Activated CD4-positive, alpha-beta memory T cell treated with anti-CD3 and anti-CD28 coated beads for 36 hours (primary cell): ENCODE data around the gene ARFGAP2. TPM values are rescaled to one million over a fixed set of nuclear protein-coding genes. Genes with fewer than 3 reads are reported as not detected.
A peak's percentile ranks its signal among the peaks of the same experiment; 100 is the strongest.

Experiments
- CTCF ChIA-PET: fragments of 350-600 bp; sonication (Branson Sonifier 250); formaldehyde crosslinking; loops from one replicate; lab custom pipeline; 2021; ENCODE audit warnings: antibody characterized with exemption, inconsistent platforms; lab: Charles Lee
- POLR2A ChIA-PET: fragments of 350-600 bp; sonication (Branson Sonifier 250); formaldehyde crosslinking; loops from one replicate; lab custom pipeline; 2021; ENCODE audit warnings: antibody characterized with exemption; lab: Charles Lee
- DNase-seq: peaks from one replicate; pipeline ENCODE4 v3.0.0-alpha.2; 2020
- H3K27ac Mint-ChIP-seq: one replicate; pipeline ENCODE4 v1.8.0; 2021; ENCODE audit warnings: mixed read lengths
- H3K27me3 Mint-ChIP-seq: one replicate; pipeline ENCODE4 v1.8.0; 2021; ENCODE audit warnings: mixed read lengths
- H3K36me3 Mint-ChIP-seq: one replicate; pipeline ENCODE4 v1.8.0; 2021; ENCODE audit warnings: mixed read lengths
- H3K4me1 Mint-ChIP-seq: one replicate; pipeline ENCODE4 v1.8.0; 2021; ENCODE audit warnings: low read depth, mixed read lengths
- H3K4me3 Mint-ChIP-seq: one replicate; pipeline ENCODE4 v1.8.0; 2021; ENCODE audit warnings: mild to moderate bottlenecking, mixed read lengths
- H3K9me3 Mint-ChIP-seq: one replicate; pipeline ENCODE4 v1.8.0; 2021; ENCODE audit warnings: mixed read lengths
- intact Hi-C: fragments of 100-400 bp; cut with micrococcal nuclease; formaldehyde crosslinking; loops from one replicate; pipeline ENCODE4 v1.15.1; 2023
- total RNA-seq, 2 experiments: library from RNA; stranded (reverse); gene quantifications; one replicate each; pipeline ENCODE4 v1.2.3, GENCODE V29; 2021

ARFGAP2 gene
- total RNA-seq, 2 experiments from 2014 or later = 66.5 to 66.6 TPM

DNA sequence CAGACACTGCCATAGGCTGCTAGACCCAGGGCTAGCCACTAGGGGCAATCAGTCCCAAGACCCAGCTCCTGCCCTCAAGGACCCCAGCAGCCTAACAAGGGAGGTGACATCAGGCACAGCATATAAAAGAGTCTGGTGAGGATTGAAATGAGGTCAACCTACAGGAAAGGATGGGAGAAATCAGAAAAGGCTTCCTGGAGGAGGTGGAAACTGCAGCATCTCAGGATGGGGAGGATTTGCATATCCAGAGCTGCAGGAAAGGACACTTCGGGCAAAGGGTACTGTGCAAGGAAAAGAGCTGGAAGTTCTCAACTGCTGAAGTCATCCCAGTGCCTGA lies 2.9 kb upstream of the ARFGAP2 start:
- Mint-ChIP-seq H3K9me3 (no peaks in the 10 kb centered on the region), H3K36me3 (peaks cover 4% of the 10 kb centered on the region), H3K4me3 (no peak overlapping the region), H3K27me3 (peaks cover 6% of the 10 kb centered on the region), H3K27ac (no peak overlapping the region), H3K4me1 (peaks cover 20% of the 10 kb centered on the region)
- intact Hi-C loops = loop anchor here (5.0 kb wide), 2 partner anchors 68 to 178 kb away; partner anchors contain the start of gene ACP2
- CTCF ChIA-PET = interaction anchor here (0.6 to 4.4 kb wide), 12 partner anchors 17 to 233 kb away, joined by 3 to 54 read pairs (median 4); partner anchors contain the start of gene ACP2
- POLR2A ChIA-PET = interaction anchor here (1.0 kb wide), 1 partner anchor 35 kb away, joined by 6 read pairs; the partner anchor contains the start of gene DDB2
- peak; percentile 65 for DNase-seq

DNA sequence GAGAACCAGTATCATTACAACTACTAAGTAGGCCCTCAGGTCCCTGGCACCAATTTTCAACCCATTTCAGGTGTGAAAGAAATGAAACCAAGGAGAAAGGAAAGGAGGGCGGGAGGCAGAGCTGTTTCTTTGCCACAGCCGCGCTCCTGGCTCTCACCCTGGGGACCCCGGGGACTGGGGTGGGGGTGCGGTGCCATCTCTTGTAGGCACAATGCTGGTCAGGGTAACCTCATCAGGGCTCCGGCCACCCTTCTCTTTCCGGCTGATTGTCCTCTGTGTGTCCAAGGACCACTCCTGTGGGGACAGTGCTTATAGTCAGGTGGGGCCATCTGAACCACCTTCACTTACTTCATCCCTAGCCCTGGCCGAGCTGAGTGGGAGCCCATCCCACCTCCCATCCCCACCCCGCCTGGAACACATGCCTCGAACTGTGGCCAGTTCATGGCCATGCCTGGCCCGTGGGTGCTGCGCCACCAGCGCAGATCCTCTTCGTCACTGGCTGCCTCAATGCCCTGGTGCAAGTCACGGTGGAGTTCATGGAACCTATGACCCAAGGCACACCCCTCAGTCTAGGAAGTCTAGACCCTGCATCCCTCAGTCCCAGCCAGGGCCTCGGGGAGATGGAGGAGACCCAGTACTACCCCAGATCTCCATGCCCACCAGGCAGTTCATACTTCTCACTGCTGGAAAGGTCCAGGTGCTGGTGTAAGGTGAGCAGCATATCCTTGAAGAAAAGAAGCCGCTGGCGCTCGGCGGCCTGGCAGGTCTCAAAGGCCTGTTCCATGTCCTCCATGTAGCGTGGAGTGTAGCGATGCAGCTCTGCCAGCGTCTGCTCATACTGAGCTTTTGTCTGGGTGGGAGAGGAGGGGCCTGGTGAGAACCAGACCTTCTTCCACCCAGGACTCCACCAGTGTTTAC lies 2.3 kb upstream of the ARFGAP2 start:
- intact Hi-C loops = loop anchor here (5.0 kb wide), 2 partner anchors 68 to 178 kb away; partner anchors contain the start of gene ACP2
- no peaks in the 10 kb centered on the region for H3K9me3 Mint-ChIP-seq
- H3K27me3 Mint-ChIP-seq = peaks cover 1% of the 10 kb centered on the region
- H3K4me3 Mint-ChIP-seq = no peak overlapping the region
- no peak overlapping the region for H3K27ac Mint-ChIP-seq
- H3K36me3 Mint-ChIP-seq = peaks cover 5% of the 10 kb centered on the region
- CTCF ChIA-PET = interaction anchor here (0.5 to 4.4 kb wide), 21 partner anchors 16 to 291 kb away, joined by 3 to 54 read pairs (median 4); partner anchors contain the start of genes ACP2 and DDB2
- POLR2A ChIA-PET = interaction anchor here (0.5 to 3.1 kb wide), 3 partner anchors 36 to 58 kb away, joined by 3 to 25 read pairs (median 6); partner anchors contain the start of gene DDB2
- DNase-seq = no peak
- peaks cover 21% of the 10 kb centered on the region for H3K4me1 Mint-ChIP-seq

DNA sequence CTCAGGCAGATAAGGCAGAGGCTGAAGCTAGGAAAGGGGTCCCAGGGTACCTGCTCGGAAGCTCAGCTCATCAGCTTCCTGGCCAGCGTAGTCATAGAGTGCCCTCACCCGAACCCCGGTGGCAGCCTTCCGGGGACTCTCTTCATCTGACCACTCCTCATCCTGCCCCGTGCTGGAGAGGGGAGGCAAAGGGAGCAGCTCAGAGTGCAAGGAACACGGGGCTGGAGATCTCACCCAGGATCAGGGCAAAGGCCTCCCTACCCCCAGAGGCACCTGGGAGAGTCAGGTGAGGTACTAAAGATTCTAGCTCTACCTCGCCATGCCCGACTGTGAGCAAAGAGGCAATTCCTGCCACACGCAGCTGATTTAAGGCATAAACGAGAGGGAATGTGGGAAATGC lies 1.6 kb upstream of the ARFGAP2 start:
- POLR2A ChIA-PET = interaction anchor here (0.5 to 3.1 kb wide), 4 partner anchors 37 to 70 kb away, joined by 3 to 25 read pairs (median 4); partner anchors contain the start of genes ACP2 and DDB2
- Mint-ChIP-seq H3K27me3 (no peaks in the 10 kb centered on the region), H3K27ac (no peak overlapping the region), H3K9me3 (no peaks in the 10 kb centered on the region), H3K4me3 (no peak overlapping the region), H3K4me1 (peaks cover 28% of the 10 kb centered on the region), H3K36me3 (peaks cover 11% of the 10 kb centered on the region)
- CTCF ChIA-PET = interaction anchor here (0.5 to 4.4 kb wide), 23 partner anchors 9 to 290 kb away, joined by 3 to 54 read pairs (median 4); partner anchors contain the start of genes ACP2, DDB2 and PACSIN3
- DNase-seq = no peak
- intact Hi-C loops = loop anchor here (5.0 kb wide), 2 partner anchors 69 to 179 kb away; partner anchors contain the start of gene ACP2

DNA sequence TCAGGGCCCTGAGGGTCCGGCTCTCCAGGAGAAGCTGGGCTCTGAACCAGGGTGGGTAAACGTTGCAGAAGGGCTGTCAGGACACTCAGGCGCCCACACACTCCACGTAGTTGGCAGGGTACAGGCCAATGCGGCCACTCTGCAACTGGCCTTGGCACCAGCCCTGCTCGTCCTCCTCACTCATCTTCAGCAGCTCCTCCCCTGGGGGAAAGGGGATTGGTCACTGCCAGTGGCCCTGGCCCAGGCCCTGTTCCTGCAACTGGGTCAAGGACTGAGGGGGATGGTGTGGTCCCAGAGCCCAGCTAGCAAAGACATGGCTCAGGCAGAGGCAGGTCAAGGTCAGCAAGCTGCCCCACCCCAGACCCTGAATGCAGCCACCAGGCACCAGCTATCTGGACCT lies 1.2 kb upstream of the ARFGAP2 start:
- Mint-ChIP-seq H3K4me3 (peak overlapping the region; percentile 98), H3K36me3 (peaks cover 15% of the 10 kb centered on the region), H3K27ac (peak overlapping the region; percentile 100), H3K9me3 (no peaks in the 10 kb centered on the region), H3K4me1 (peaks cover 33% of the 10 kb centered on the region), H3K27me3 (no peaks in the 10 kb centered on the region)
- ChIA-PET CTCF (interaction anchor here (0.6 to 4.4 kb wide), 24 partner anchors 9 to 596 kb away, joined by 3 to 54 read pairs (median 4); partner anchors contain the start of genes ACP2, DDB2 and PACSIN3), POLR2A (interaction anchor here (0.8 to 3.1 kb wide), 4 partner anchors 37 to 81 kb away, joined by 3 to 25 read pairs (median 4); partner anchors contain the start of genes ACP2 and DDB2)
- intact Hi-C loops = loop anchor here (1.0 to 5.0 kb wide), 9 partner anchors 9 to 477 kb away; partner anchors contain the start of genes ACP2, ARHGAP1, DDB2 and MTCH2
- DNase-seq = no peak

DNA sequence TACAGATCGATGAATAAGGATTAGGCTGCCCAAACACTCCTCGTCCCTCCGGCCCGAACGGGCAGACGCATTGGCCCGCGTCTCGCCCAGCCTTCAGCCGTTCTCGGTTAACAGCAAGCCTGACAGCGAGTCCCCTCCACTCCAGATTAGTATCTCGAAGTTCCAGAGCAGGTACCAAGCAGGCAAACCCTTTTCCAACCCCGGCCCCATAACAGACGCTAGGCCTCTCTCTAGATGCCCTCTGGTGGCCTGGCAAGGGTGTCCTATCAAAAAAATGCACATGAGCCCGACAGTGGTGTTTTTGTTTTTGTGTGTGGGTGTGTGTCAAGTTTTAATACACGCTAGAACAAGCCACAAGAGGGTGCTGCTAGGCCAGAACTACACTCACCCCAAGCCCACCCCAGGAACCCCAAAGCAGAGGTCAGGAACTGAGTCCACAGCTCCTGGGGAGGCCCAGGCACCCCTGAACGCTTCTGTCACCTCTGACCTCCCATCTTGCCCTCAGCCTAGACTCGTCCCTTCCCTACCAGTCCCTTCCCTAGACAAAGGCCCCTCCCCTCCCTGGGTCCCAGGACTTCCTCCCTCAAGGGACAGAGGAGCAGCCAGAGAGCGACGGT lies 658 bp upstream of the ARFGAP2 start:
- POLR2A ChIA-PET = interaction anchor here (0.8 to 3.1 kb wide), 4 partner anchors 38 to 82 kb away, joined by 3 to 25 read pairs (median 4); partner anchors contain the start of genes ACP2 and DDB2
- Mint-ChIP-seq H3K9me3 (no peaks in the 10 kb centered on the region), H3K4me3 (peak overlapping the region; percentile 98), H3K27ac (peak overlapping the region; percentile 100), H3K36me3 (peaks cover 17% of the 10 kb centered on the region), H3K4me1 (peaks cover 38% of the 10 kb centered on the region), H3K27me3 (no peaks in the 10 kb centered on the region)
- peak; percentile 85 for DNase-seq
- CTCF ChIA-PET = interaction anchor here (0.6 to 4.4 kb wide), 23 partner anchors 10 to 597 kb away, joined by 3 to 54 read pairs (median 4); partner anchors contain the start of genes ACP2, DDB2 and PACSIN3
- intact Hi-C loops = loop anchor here (1.0 to 5.0 kb wide), 9 partner anchors 10 to 477 kb away; partner anchors contain the start of genes ACP2, ARHGAP1, DDB2 and MTCH2

DNA sequence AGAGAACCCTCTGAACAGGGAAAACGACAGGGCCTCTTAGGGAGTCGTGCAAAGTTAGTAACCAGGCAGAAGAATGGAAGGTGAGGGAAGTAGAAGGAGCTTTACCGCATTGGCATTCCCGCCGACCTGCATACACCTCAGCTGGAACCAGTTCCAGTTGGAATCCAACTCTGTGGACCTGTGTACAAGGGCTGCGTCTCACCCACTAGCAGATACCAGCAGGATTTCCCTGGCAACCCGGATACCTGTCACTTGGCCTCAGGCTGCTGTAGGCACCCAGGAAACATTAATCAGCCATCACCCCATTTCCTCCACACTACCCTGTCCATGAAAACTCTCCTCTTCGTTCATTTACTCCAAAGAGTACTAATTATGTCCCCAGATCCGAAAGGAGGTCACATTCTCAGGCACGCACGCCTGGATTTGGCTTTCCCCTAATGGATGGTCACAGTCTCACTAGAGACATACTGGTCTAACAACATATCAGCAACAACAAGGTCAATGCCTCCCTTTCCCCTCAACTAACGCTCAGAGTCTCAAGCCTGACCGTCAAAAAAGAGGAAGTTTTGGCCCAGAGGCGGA lies 842 bp downstream of the ARFGAP2 start:
- H3K9me3 Mint-ChIP-seq = no peaks in the 10 kb centered on the region
- H3K36me3 Mint-ChIP-seq = peaks cover 24% of the 10 kb centered on the region
- peaks cover 41% of the 10 kb centered on the region for H3K4me1 Mint-ChIP-seq
- ChIA-PET CTCF (interaction anchor here (1.2 to 4.4 kb wide), 3 partner anchors 11 to 72 kb away, joined by 3 to 28 read pairs (median 11); partner anchors contain the start of genes ACP2 and PACSIN3), POLR2A (interaction anchor here (3.1 kb wide), 1 partner anchor 39 kb away, joined by 25 read pairs; the partner anchor contains the start of gene DDB2)
- peak overlapping the region; percentile 98 for H3K4me3 Mint-ChIP-seq
- intact Hi-C loops = loop anchor here (2.0 to 5.0 kb wide), 5 partner anchors 71 to 475 kb away; partner anchors contain the start of genes ACP2, ARHGAP1, MTCH2 and SLC39A13
- H3K27ac Mint-ChIP-seq = peak overlapping the region; percentile 94
- no peaks in the 10 kb centered on the region for H3K27me3 Mint-ChIP-seq
- DNase-seq = no peak

DNA sequence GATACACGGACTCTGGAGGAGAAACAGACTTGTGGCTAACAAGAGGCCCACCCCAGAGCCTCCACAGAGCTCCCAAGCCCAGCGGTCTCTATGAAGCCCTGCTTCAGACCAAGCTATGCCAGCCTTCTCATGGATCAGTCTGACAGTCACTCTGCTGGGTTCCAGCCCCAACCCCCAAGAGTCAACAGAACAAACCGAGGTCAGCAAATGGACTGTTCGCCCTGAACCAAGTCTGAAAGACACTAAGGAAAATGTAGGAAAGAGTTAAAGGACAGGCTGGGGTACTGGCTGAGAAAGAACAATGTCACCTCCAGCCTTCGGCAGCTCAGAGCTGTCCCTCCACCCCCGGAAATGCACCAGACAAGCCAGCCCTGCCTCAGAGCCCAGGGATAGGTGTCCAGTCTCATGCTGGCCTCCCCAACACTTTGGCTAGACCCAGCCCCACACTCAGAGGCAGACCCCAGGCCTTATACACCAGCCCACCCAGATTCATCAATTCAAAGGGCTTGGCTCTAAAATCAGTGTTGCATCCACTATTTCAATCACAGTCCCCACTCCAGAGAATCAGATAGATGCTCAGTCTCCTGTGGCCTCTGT lies 3.8 kb downstream of the ARFGAP2 start:
- intact Hi-C loops = no loop called here
- Mint-ChIP-seq H3K9me3 (no peaks in the 10 kb centered on the region), H3K27me3 (no peaks in the 10 kb centered on the region), H3K27ac (no peak overlapping the region), H3K4me1 (peaks cover 41% of the 10 kb centered on the region), H3K4me3 (no peak overlapping the region), H3K36me3 (peaks cover 29% of the 10 kb centered on the region)
- no peak for DNase-seq
- ChIA-PET CTCF (interaction anchor here (0.6 to 3.6 kb wide), 3 partner anchors 10 to 360 kb away, joined by 3 to 19 read pairs (median 9); no protein-coding TSS in a partner anchor), POLR2A (interaction anchor here (1.1 to 1.2 kb wide), 2 partner anchors 10 to 18 kb away, joined by 3 to 5 read pairs; no protein-coding TSS in a partner anchor)

DNA sequence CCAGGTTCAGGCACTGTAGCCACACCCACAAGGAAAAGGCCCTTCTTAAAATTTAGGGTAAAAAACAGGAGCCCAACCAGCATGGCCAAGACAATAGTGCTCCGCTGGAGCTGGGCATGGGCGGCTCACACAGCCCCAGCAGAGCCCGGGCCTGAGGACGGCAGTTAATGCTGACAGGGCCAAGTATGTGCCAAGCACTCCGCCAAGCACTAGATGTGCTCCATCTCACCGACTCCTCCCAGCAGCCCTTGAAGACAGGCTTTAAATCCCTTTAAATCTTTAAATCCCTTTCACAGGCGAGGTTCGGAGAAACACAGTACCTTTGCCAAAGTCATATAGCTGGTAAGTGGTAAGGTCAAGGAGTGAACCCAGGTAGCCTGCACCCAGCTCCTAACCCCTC lies 4.8 kb downstream of the ARFGAP2 start:
- Mint-ChIP-seq H3K4me3 (no peak overlapping the region), H3K4me1 (peaks cover 36% of the 10 kb centered on the region), H3K27ac (no peak overlapping the region), H3K9me3 (no peaks in the 10 kb centered on the region), H3K36me3 (peaks cover 31% of the 10 kb centered on the region), H3K27me3 (no peaks in the 10 kb centered on the region)
- ChIA-PET POLR2A (interaction anchor here (0.6 to 1.2 kb wide), 3 partner anchors 9 to 735 kb away, joined by 3 to 5 read pairs (median 3); no protein-coding TSS in a partner anchor), CTCF (interaction anchor here (2.4 to 3.6 kb wide), 2 partner anchors 9 to 19 kb away, joined by 9 to 19 read pairs; no protein-coding TSS in a partner anchor)
- intact Hi-C loops = no loop called here
- no peak for DNase-seq

DNA sequence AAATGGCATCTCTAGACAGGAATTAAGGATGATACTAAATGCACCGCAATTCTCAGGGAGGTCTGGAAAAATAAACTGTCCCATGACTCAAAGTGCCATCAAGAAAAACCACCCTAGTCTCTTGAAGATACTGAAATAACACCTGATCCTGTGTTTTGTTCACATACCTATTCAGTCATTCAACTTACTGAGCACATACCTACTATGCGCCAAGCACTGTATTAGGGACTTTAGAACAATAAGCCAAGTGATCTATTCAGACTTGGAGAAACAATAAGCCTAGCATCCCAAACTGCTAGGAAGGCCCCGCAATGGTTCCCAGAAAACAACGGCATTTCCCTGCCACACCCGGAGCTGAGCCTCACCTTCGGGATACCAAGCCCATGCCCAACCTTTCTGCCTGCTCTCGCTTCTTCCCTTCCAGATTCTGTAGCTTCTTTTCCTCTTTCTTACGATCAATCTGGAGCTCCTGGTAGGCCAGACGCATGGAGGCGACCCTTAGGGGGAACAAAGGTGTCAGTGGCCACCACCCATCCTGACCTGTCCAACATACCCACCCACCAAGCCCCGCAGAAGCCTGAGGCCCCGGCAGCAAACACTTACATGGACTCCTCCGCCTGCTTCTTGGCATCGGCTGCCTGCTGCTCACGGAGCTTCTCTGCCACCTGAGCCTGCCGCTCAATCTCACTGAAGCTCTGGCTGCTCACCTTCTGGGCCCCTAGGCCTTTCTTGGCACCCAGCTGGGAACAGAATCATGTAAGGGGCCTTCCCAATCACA lies 5.4 kb downstream of the ARFGAP2 start:
- intact Hi-C loops = no loop called here
- Mint-ChIP-seq H3K4me1 (peaks cover 36% of the 10 kb centered on the region), H3K27ac (no peak overlapping the region), H3K4me3 (no peak overlapping the region), H3K36me3 (peaks cover 30% of the 10 kb centered on the region), H3K27me3 (no peaks in the 10 kb centered on the region), H3K9me3 (no peaks in the 10 kb centered on the region)
- CTCF ChIA-PET = interaction anchor here (1.1 to 3.6 kb wide), 3 partner anchors 9 to 19 kb away, joined by 3 to 19 read pairs (median 9); no protein-coding TSS in a partner anchor
- DNase-seq = no peak
- POLR2A ChIA-PET = interaction anchor here (0.6 to 1.2 kb wide), 3 partner anchors 8 to 735 kb away, joined by 3 to 5 read pairs (median 3); no protein-coding TSS in a partner anchor

DNA sequence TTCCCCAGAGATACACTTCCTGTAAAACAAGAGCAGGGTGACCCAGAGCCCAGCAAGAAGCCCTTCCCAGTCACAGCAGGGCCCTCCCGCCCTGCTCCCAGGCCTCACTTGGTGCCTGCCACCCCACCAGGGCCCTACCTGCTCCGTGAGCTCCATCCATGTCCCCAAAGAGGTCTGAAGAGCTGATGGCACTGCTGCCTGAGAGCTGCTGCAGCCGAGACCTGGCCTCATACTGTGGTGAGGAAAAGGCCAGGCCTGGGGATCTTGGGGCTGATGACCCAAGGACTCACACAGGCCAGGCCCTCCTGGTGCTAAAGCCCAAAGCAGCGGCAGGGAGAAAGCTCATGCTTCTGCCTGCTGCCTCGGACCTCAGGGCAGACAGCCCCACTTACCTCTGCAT lies 10.3 kb downstream of the ARFGAP2 start:
- no peak for DNase-seq
- CTCF ChIA-PET = no interaction called here
- Mint-ChIP-seq H3K27me3 (no peaks in the 10 kb centered on the region), H3K9me3 (no peaks in the 10 kb centered on the region), H3K4me1 (peaks cover 2% of the 10 kb centered on the region), H3K36me3 (peaks cover 21% of the 10 kb centered on the region), H3K27ac (no peak overlapping the region), H3K4me3 (no peak overlapping the region)
- POLR2A ChIA-PET = no interaction called here
- intact Hi-C loops = no loop called here
